OCI-LY1 (cell line): Measurements from ENCODE around the gene LRP8.

Source experiments
- H2AFZ ChIP-seq: fragments of 200-600 bp; sonication (generic), shearing (Covaris generic); 2 replicates; pipeline ENCODE4 v1.6.0; 2014; ENCODE audit warnings: antibody characterized with exemption, mild to moderate bottlenecking, low read length
- H3F3A ChIP-seq: fragments of 200-600 bp; sonication (generic), shearing (Covaris generic); 2 replicates; pipeline ENCODE4 v1.6.0; 2014; ENCODE audit warnings: mild to moderate bottlenecking, antibody characterized with exemption, low read length, moderate library complexity; ENCODE audit not compliant: insufficient read depth
- H3K27ac ChIP-seq: fragments of 200-600 bp; sonication (generic); 2 replicates; pipeline ENCODE4 v1.5.1; 2014; ENCODE audit warnings: low read length, mixed run types, mild to moderate bottlenecking, low read depth; ENCODE audit not compliant: poor library complexity, severe bottlenecking
- H3K27me3 ChIP-seq: fragments of 200-600 bp; sonication (generic); 2 replicates; pipeline ENCODE4 v1.6.0; 2014; ENCODE audit warnings: antibody characterized with exemption, mild to moderate bottlenecking, low read length, moderate library complexity; ENCODE audit not compliant: insufficient read depth
- H3K36me3 ChIP-seq: fragments of 200-600 bp; sonication (generic); 2 replicates; pipeline ENCODE4 v1.6.1; 2014; ENCODE audit warnings: mild to moderate bottlenecking, antibody characterized with exemption, low read length, moderate library complexity, mixed read lengths; ENCODE audit not compliant: insufficient read depth
- H3K4me1 ChIP-seq: fragments of 200-600 bp; sonication (generic); 2 replicates; pipeline ENCODE4 v1.5.1; 2014; ENCODE audit warnings: mild to moderate bottlenecking, low read length, moderate library complexity; ENCODE audit not compliant: insufficient read depth, severe bottlenecking
- H3K4me2 ChIP-seq: fragments of 200-600 bp; sonication (generic), shearing (Covaris generic); 2 replicates; pipeline ENCODE4 v1.6.1; 2014; ENCODE audit warnings: low read length
- H3K4me3 ChIP-seq: fragments of 200-600 bp; sonication (generic); 2 replicates; pipeline ENCODE4 v1.5.1; 2014; ENCODE audit warnings: low read length, low read depth, mild to moderate bottlenecking, mixed read lengths; ENCODE audit not compliant: poor library complexity, severe bottlenecking
- H3K79me2 ChIP-seq: fragments of 200-600 bp; shearing (Covaris generic); 2 replicates; pipeline ENCODE4 v1.6.1; 2016; ENCODE audit warnings: mixed run types, low read length, mixed read lengths; ENCODE audit not compliant: insufficient read depth
- H3K9ac ChIP-seq: fragments of 200-600 bp; sonication (generic), shearing (Covaris generic); 2 replicates; pipeline ENCODE4 v1.6.1; 2014; ENCODE audit warnings: mild to moderate bottlenecking, low read length, mixed read lengths
- H3K9me2 ChIP-seq: fragments of 200-600 bp; sonication (generic), shearing (Covaris generic); 2 replicates; pipeline ENCODE4 v1.6.1; 2014; ENCODE audit warnings: low read depth, mild to moderate bottlenecking, low read length, mixed read lengths
- H3K9me3 ChIP-seq: fragments of 200-600 bp; shearing (Covaris generic); 2 replicates; pipeline ENCODE4 v1.6.1; 2014; ENCODE audit warnings: low read length, mixed read lengths
- H4K20me1 ChIP-seq: fragments of 200-600 bp; sonication (generic), shearing (Covaris generic); 2 replicates; pipeline ENCODE4 v1.6.0; 2016; ENCODE audit warnings: mild to moderate bottlenecking, low read length; ENCODE audit not compliant: insufficient read depth
- CTCF ChIP-seq: fragments of 200-600 bp; sonication (generic), shearing (Covaris generic); IDR thresholded peaks from 2 replicates; pipeline ENCODE4 v1.5.1; 2017; ENCODE audit warnings: mild to moderate bottlenecking, antibody characterized with exemption, low read length, moderate library complexity, mixed read lengths
- EZH2 ChIP-seq: fragments of 200-600 bp; sonication (generic), shearing (Covaris generic); IDR thresholded peaks from 2 replicates; pipeline ENCODE4 v1.8.0; 2017; ENCODE audit warnings: borderline replicate concordance, mixed run types, mild to moderate bottlenecking, antibody characterized with exemption, low read length, moderate library complexity, mixed read lengths

The LRP8 gene

GRCh38 chr1:53339736-53340635 is 12.1 kb upstream of the LRP8 start:
- no peaks in the 10 kb centered on the region for H3K9me2 ChIP-seq
- no peak for TF ChIP-seq CTCF
- TF ChIP-seq EZH2: no peak
- H3K9me3 ChIP-seq: no peaks in the 10 kb centered on the region
- H3K4me2 ChIP-seq: no peak overlapping the region
- peaks cover 1% of the 10 kb centered on the region for H3K4me1 ChIP-seq
- H2AFZ ChIP-seq: no peak overlapping the region
- peaks cover 9% of the 10 kb centered on the region for H3K36me3 ChIP-seq
- H3K9ac ChIP-seq: no peak overlapping the region
- H3F3A ChIP-seq: no peaks in the 10 kb centered on the region
- no peaks in the 10 kb centered on the region for H3K27me3 ChIP-seq
- H3K79me2 ChIP-seq: no peaks in the 10 kb centered on the region
- no peak overlapping the region for H3K27ac ChIP-seq
- no peaks in the 10 kb centered on the region for H4K20me1 ChIP-seq
- no peak overlapping the region for H3K4me3 ChIP-seq

GRCh38 chr1:53338423-53338822 is 10.6 kb upstream of the LRP8 start:
- no peaks in the 10 kb centered on the region for H3K9me3 ChIP-seq
- no peaks in the 10 kb centered on the region for H3K9me2 ChIP-seq
- peaks cover 9% of the 10 kb centered on the region for H3K4me1 ChIP-seq
- H3K79me2 ChIP-seq: no peaks in the 10 kb centered on the region
- TF ChIP-seq EZH2 (no peak), CTCF (no peak)
- peaks cover 9% of the 10 kb centered on the region for H3K36me3 ChIP-seq
- no peak overlapping the region for H3K4me2 ChIP-seq
- H3F3A ChIP-seq: no peaks in the 10 kb centered on the region
- no peak overlapping the region for H3K9ac ChIP-seq
- H4K20me1 ChIP-seq: no peaks in the 10 kb centered on the region
- H3K27me3 ChIP-seq: no peaks in the 10 kb centered on the region
- no peak overlapping the region for H3K27ac ChIP-seq
- H2AFZ ChIP-seq: no peak overlapping the region
- no peak overlapping the region for H3K4me3 ChIP-seq

- TF ChIP-seq CTCF (no peak), EZH2 (no peak)
- Histone ChIP-seq H3K9me2 (no peaks in the 10 kb centered on the region), H3K4me1 (peaks cover 9% of the 10 kb centered on the region), H3K79me2 (no peaks in the 10 kb centered on the region), H3K4me2 (no peak overlapping the region), H3K9ac (no peak overlapping the region), H2AFZ (no peak overlapping the region), H3K27me3 (no peaks in the 10 kb centered on the region), H3K4me3 (no peak overlapping the region), H4K20me1 (no peaks in the 10 kb centered on the region), H3K27ac (no peak overlapping the region), H3K36me3 (peaks cover 9% of the 10 kb centered on the region), H3K9me3 (no peaks in the 10 kb centered on the region), H3F3A (no peaks in the 10 kb centered on the region)
These were observed 9.6 kb upstream of the LRP8 start for GRCh38 chr1:53337499-53337898.
